Kidney (tissue), 14 donors: ENCODE results near the gene CST3. TPM values are rescaled to one million over a fixed set of nuclear protein-coding genes. Genes with fewer than 3 reads are reported as not detected.

Source experiments
- DNase-seq, 5 donors: peaks; one replicate each; pipeline ENCODE4 v3.0.0-alpha.2; 2013 to 2020
- FAIRE-seq: peaks from 2 replicates; lab custom pipeline; 2012; peaks lifted over from hg19 to GRCh38; lab: Jason Lieb, UNC
- H3K27ac ChIP-seq, 2 donors: one replicate each; pipeline ENCODE4 v1.7.0; 2013; ENCODE audit warnings: low read depth in 2 of 2, low read length in 2 of 2, inconsistent platforms in 1 of 2
- H3K27me3 ChIP-seq: one replicate; pipeline ENCODE4 v1.7.1; 2013; ENCODE audit warnings: low read length, inconsistent platforms; ENCODE audit not compliant: control insufficient read depth, insufficient read depth
- H3K36me3 ChIP-seq, 3 donors: one replicate each; pipeline versions ENCODE4 v1.7.0 to v1.7.1; 2013; ENCODE audit warnings: low read length in 3 of 3, control low read depth in 1 of 3, inconsistent platforms in 1 of 3; ENCODE audit not compliant: insufficient read depth in 3 of 3, control insufficient read depth in 2 of 3
- H3K4me1 ChIP-seq, 3 donors: one replicate each; pipeline versions ENCODE4 v1.7.0 to v1.7.1; 2013; ENCODE audit warnings: low read length in 3 of 3, inconsistent platforms in 1 of 3, low read depth in 1 of 3; ENCODE audit not compliant: control insufficient read depth in 2 of 3, insufficient read depth in 2 of 3
- H3K4me3 ChIP-seq, 3 donors: one replicate each; pipeline versions ENCODE4 v1.7.0 to v1.8.1; 2013; ENCODE audit warnings: low read length in 3 of 3, control low read depth in 1 of 3, inconsistent platforms in 1 of 3
- H3K9ac ChIP-seq, 3 donors: one replicate each; pipeline versions ENCODE4 v1.7.0 to v1.7.1; 2013; ENCODE audit warnings: low read length in 3 of 3, control low read depth in 1 of 3, inconsistent platforms in 1 of 3
- H3K9me3 ChIP-seq, 3 donors: one replicate each; pipeline versions ENCODE4 v1.7.0 to v1.7.1; 2013; ENCODE audit warnings: low read length in 3 of 3, control low read depth in 1 of 3, inconsistent platforms in 1 of 3; ENCODE audit not compliant: control insufficient read depth in 2 of 3, insufficient read depth in 1 of 3
- intact Hi-C: fragments of 100-400 bp; cut with DNase I; formaldehyde crosslinking; loops from one replicate; pipeline ENCODE4 v1.11.1; 2022
- polyA plus RNA-seq: library from polyadenylated mRNA; stranded (reverse); fragments of 350-450 nt; fragmentation: Illumina TruSeq; extraction: RNeasy Lipid Tissue Mini Kit (QIAGEN cat#74804); gene quantifications from one replicate; pipeline ENCODE4 v1.2.3, GENCODE V29; 2014; ENCODE audit warnings: low read depth, low replicate concordance; ENCODE audit not compliant: insufficient read depth
- total RNA-seq: library from RNA; stranded (reverse); fragmentation: NEBNext Ultra II Directional; extraction: Animal tissue kit (Norgen Biotek cat#: 25700); gene quantifications from one replicate; pipeline ENCODE4 v1.2.1, GENCODE V29; 2021
- TF ChIP-seq, protein P1 (sequence below): IDR thresholded peaks from 3 replicates; pipeline ENCODE4 v1.5.1; 2012; ENCODE audit warnings: mild to moderate bottlenecking, moderate library complexity, borderline replicate concordance; ENCODE audit not compliant: insufficient read depth; ENCODE audit errors: extremely low read depth
- donor health status: control.
- donor health status: control.
- donor health status: control.
- donor health status: control.
- donor health status: control.
- donor health status: DM: yes; HTN: yes; CAD: no.
- donor health status: Normal renal cell carcinoma (clear cell type).

CST3 gene
- total and polyA plus RNA-seq, 2 donors from 2014 or later = 852 to 942 TPM

DNA sequence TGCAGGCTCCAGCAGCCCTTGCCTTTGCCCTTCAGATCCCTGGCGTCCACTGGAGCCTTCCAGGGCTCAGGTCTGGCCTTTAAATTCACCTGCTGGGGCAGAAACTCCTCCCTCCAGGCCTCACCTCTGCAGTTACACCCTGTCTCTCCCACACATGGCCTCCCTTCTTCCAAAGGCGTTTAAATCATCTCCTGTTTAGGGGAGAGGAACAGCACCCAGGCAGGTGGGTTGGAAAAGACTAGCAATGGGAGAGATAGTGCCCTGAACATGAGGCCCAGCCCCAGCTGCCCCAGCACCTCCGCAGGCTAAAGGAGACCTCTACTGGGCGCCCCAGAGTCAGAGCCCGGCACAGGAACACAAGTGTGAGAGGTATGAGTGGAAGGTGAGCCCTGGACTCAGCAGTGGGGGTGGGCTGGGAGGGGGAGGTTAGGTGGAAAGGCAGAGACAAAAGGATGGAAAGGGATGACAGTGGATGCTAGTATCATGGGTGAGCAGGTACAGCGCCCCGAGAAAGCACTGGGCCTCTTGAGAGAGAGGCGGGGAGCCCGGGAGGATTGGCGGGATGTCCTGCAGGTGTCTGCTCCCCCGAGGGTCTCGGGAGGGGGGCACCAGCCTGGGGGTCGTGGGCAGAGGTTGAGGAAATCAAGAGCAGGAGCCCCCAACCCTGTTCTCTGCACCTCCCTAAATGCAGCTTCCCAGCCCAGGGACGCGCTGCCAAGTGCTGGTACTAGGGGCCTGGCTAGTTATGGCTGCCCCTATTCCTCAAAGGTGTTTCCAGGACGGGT is 31.7 kb downstream of the CST3 start, which contains the start of gene CST9:
Gene CST9, minus strand, starts transcription at position 51 of the 785 bp plus-strand sequence. CDS start 53 bp downstream, outside the sequence.
- Histone ChIP-seq H3K27ac (no peak within 1 kb of the TSS), H3K4me3 (no peak within 1 kb of the TSS), H3K9ac (no peak within 1 kb of the TSS), H3K36me3 (no peaks in the 10 kb centered on the region), H3K4me1 (no peaks in the 10 kb centered on the region), H3K9me3 (no peaks in the 10 kb centered on the region), H3K27me3 (no peaks in the 10 kb centered on the region)
- DNase-seq (no peak), FAIRE-seq (no peak)
- TF ChIP-seq, protein P1, sequence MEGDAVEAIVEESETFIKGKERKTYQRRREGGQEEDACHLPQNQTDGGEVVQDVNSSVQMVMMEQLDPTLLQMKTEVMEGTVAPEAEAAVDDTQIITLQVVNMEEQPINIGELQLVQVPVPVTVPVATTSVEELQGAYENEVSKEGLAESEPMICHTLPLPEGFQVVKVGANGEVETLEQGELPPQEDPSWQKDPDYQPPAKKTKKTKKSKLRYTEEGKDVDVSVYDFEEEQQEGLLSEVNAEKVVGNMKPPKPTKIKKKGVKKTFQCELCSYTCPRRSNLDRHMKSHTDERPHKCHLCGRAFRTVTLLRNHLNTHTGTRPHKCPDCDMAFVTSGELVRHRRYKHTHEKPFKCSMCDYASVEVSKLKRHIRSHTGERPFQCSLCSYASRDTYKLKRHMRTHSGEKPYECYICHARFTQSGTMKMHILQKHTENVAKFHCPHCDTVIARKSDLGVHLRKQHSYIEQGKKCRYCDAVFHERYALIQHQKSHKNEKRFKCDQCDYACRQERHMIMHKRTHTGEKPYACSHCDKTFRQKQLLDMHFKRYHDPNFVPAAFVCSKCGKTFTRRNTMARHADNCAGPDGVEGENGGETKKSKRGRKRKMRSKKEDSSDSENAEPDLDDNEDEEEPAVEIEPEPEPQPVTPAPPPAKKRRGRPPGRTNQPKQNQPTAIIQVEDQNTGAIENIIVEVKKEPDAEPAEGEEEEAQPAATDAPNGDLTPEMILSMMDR = no peak
- intact Hi-C loops = no loop called here

DNA sequence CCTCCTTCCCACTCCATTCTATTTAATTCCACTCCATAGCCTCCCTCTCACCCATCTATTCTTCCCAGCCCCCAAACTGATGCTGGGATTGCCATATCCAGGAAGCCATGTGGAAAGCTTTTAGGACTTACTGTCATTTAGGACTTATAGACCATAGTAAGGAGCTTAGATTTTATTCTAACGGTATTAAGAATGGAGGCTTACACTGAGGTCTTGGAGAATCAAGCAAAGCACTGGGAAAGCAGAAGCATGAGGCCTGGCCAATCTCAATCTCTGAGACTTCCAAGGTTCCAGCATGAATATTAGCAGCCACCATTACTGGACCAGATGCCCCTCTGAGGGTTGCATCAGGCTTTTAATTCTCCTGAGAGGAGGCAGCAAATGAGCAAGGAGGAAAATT is 33.4 kb downstream of the CST3 start:
- Histone ChIP-seq H3K4me3 (no peak overlapping the region), H3K27me3 (no peaks in the 10 kb centered on the region), H3K27ac (no peak overlapping the region), H3K9me3 (no peaks in the 10 kb centered on the region), H3K36me3 (no peaks in the 10 kb centered on the region), H3K4me1 (no peaks in the 10 kb centered on the region), H3K9ac (no peak overlapping the region)
- DNase-seq = no peak
- FAIRE-seq = no peak
- intact Hi-C loops = no loop called here
- TF ChIP-seq, protein P1 = no peak

DNA sequence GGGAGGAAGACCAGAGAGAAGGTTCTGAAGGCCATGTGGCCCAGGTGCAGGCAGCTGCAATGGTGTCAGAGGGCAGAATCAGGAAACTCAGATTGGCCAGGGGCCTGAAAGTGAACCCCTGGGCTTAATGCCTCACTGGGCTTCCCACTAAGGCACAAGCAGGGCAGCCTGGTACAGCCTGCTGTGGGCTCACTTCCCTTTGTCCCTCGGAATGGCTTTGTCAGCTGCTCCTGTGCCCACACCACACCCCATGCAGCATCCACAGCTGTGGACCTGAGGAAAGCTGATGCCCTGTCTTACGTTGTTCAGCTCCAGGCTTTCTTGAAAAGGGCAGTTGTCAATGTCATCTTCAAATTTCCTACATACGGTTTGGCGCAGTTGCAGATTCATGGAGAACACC is 34.4 kb downstream of the CST3 start:
- TF ChIP-seq, protein P1 = no peak
- DNase-seq (no peak), FAIRE-seq (no peak)

More for the DNA sequence above, 34.4 kb downstream of the CST3 start:
- Histone ChIP-seq H3K9me3 (no peaks in the 10 kb centered on the region), H3K4me1 (no peaks in the 10 kb centered on the region), H3K27ac (no peak overlapping the region), H3K9ac (no peak overlapping the region), H3K27me3 (no peaks in the 10 kb centered on the region), H3K36me3 (no peaks in the 10 kb centered on the region), H3K4me3 (no peak overlapping the region)
- intact Hi-C loops = no loop called here
